ENCODE data around the gene DNAJC17.

The DNAJC17 gene

GRCh38 chr15:40766194-40766815 is 41.0 kb downstream of the DNAJC17 start:
- no peak for DNase-seq

- no peak for DNase-seq
Observed at GRCh38 chr15:40764629-40765103, 42.6 kb downstream of the DNAJC17 start.

GRCh38 chr15:40763801-40764628 is 43.3 kb downstream of the DNAJC17 start, which contains the start of gene GCHFR:
Gene GCHFR, plus strand, starts transcription at chr15:40764068. Its CDS starts 113 bp downstream, at chr15:40764181.
- peak; percentile 66 for DNase-seq

- DNase-seq: peak; percentile 37
Observed at GRCh38 chr15:40762919-40763800, 44.1 kb downstream of the DNAJC17 start.

GRCh38 chr15:40759961-40760360 is 47.3 kb downstream of the DNAJC17 start:
- DNase-seq: no peak

- DNase-seq: no peak
Observed at GRCh38 chr15:40756938-40757337, 50.3 kb downstream of the DNAJC17 start.

GRCh38 chr15:40755812-40756208 is 51.5 kb downstream of the DNAJC17 start:
- no peak for DNase-seq

GRCh38 chr15:40754883-40755811 is 52.1 kb downstream of the DNAJC17 start, which contains the start of gene RMDN3:
Gene RMDN3, minus strand, starts transcription at chr15:40755254. Its CDS starts 471 bp downstream, at chr15:40754783.
- DNase-seq: peak; percentile 95

GRCh38 chr15:40754574-40754882 is 52.7 kb downstream of the DNAJC17 start:
- DNase-seq: no peak

GRCh38 chr15:40751745-40752144 is 55.5 kb downstream of the DNAJC17 start:
- DNase-seq: no peak

- no peak for DNase-seq
Observed at GRCh38 chr15:40750885-40751284, 56.4 kb downstream of the DNAJC17 start.

GRCh38 chr15:40749151-40749630 is 58.1 kb downstream of the DNAJC17 start:
- no peak for DNase-seq

GRCh38 chr15:40747685-40748631 is 59.3 kb downstream of the DNAJC17 start:
- no peak for DNase-seq

GRCh38 chr15:40746916-40747418 is 60.3 kb downstream of the DNAJC17 start:
- no peak for DNase-seq

GRCh38 chr15:40744815-40745152 is 62.5 kb downstream of the DNAJC17 start:
- DNase-seq: no peak

- DNase-seq: peak; percentile 80
Observed at GRCh38 chr15:40743921-40744814, 63.1 kb downstream of the DNAJC17 start.

- no peak for DNase-seq
Observed at GRCh38 chr15:40743485-40743901, 63.8 kb downstream of the DNAJC17 start.

GRCh38 chr15:40739854-40740253 is 67.4 kb downstream of the DNAJC17 start:
- DNase-seq: no peak

- DNase-seq: no peak
Observed at GRCh38 chr15:40739047-40739446, 68.2 kb downstream of the DNAJC17 start.

Data from activated CD4-positive, alpha-beta T cell treated with anti-CD3 and anti-CD28 coated beads, Interleukin-2, amount 50 U/mL, for 16 hours (primary cell).